Measurements from ENCODE around the gene FSIP2. TPM values are rescaled to one million over a fixed set of nuclear protein-coding genes. Genes with fewer than 3 reads are reported as not detected.

FSIP2 gene
- total and polyA plus RNA-seq, 2 donors (not counting 1 experiment from before 2014, with no cell fraction given) = 0.01 to 0.54 TPM

DNA sequence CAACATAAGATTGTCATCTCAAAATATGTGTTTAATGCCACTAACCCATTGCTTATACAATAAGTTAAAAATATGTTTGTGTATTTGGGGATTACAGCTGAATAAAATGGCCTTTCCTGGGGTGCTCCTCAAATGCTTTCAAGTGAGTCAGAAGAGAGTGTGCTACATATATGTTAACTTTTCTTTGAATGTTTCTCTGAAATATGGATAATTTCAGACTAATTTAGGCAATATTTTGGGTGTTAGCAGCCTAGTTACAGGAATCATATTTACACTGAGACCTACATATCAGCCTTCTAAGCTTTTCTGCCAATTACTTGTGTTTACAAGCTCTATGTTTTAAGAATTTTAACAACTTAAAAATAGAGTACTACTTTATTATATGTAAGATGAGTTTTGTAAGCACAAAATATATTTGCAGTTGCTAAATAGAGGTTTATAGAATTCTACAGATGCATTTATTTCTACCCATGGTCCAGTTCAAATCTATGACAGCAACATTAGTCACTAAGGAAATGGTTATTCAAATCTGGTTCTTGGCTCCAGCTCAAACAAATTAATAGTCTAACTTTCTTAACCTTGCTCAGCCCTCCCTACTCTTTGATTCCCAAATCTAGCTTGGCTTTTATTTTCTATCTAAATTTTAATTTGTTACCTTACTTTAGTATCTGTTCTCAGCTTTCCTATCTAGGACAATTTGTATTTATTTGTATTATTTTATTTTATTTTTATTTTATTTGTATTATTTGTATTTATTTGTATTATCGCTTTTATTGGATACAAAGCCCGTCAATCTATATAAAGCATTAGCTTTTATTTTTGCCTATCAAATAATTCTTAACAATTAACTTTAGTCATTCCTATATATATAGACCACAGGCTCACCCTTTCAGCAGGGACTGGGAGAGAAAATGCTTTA lies 48.9 kb downstream of the FSIP2 start:
- no peak for ATAC-seq (ENCODE audit: low read depth)
- TF ChIP-seq EZH2 (IDR thresholded peaks at IDR 0.05; ENCODE audit: borderline replicate concordance, insufficient read depth, low read depth, low read length, poor library complexity, severe bottlenecking) = no peak
- TF ChIP-seq, protein P1, sequence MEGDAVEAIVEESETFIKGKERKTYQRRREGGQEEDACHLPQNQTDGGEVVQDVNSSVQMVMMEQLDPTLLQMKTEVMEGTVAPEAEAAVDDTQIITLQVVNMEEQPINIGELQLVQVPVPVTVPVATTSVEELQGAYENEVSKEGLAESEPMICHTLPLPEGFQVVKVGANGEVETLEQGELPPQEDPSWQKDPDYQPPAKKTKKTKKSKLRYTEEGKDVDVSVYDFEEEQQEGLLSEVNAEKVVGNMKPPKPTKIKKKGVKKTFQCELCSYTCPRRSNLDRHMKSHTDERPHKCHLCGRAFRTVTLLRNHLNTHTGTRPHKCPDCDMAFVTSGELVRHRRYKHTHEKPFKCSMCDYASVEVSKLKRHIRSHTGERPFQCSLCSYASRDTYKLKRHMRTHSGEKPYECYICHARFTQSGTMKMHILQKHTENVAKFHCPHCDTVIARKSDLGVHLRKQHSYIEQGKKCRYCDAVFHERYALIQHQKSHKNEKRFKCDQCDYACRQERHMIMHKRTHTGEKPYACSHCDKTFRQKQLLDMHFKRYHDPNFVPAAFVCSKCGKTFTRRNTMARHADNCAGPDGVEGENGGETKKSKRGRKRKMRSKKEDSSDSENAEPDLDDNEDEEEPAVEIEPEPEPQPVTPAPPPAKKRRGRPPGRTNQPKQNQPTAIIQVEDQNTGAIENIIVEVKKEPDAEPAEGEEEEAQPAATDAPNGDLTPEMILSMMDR (IDR thresholded peaks at IDR 0.05) = no peak
- no peak overlapping the region for H3K4me3 ChIP-seq (ENCODE audit: control extremely low read depth in 1 of 5, extremely low read depth in 1 of 5, insufficient read depth in 1 of 5, low read depth in 2 of 5, low read length in 4 of 5)
- no peaks in the 10 kb centered on the region for H3K36me3 ChIP-seq (replicated peaks in 1 of 2; ENCODE audit: control extremely low read depth in 1 of 2, control insufficient read depth in 1 of 2, extremely low read depth in 1 of 2, insufficient read depth in 2 of 2, low read length in 1 of 2)
- H3K9me3 ChIP-seq (ENCODE audit: control extremely low read depth in 1 of 3, control insufficient read depth in 2 of 3, insufficient read depth in 1 of 3, low read length in 2 of 3) = no peaks in the 10 kb centered on the region
- POLR2A ChIA-PET = interaction anchor here (0.5 kb wide), 1 partner anchor 37 kb away, joined by 3 read pairs; no protein-coding TSS in a partner anchor
- H4K20me1 ChIP-seq (ENCODE audit: control insufficient read depth, insufficient read depth, low read length, poor library complexity, severe bottlenecking) = no peaks in the 10 kb centered on the region
- Mint-ChIP-seq H3K27me3 (no peaks in the 10 kb centered on the region), H3K27ac (no peak overlapping the region), H3K9me3 (ENCODE audit: insufficient read depth) (no peaks in the 10 kb centered on the region), H3K4me3 (no peak overlapping the region), H3K4me1 (no peaks in the 10 kb centered on the region)
- H3K4me1 ChIP-seq (ENCODE audit: control insufficient read depth in 2 of 2, insufficient read depth in 2 of 2, low read length in 2 of 2) = no peaks in the 10 kb centered on the region
- H3K27ac ChIP-seq (ENCODE audit: low read length in 2 of 2) = no peak overlapping the region
- no CpG with 5 or more reads among the region's 2 CpGs for WGBS (ENCODE audit: insufficient coverage)
- no peak overlapping the region for H2AFZ ChIP-seq (ENCODE audit: insufficient read depth, low read depth, low read length, poor library complexity, severe bottlenecking)
- no peaks in the 10 kb centered on the region for H3K27me3 ChIP-seq (replicated peaks in 1 of 4; ENCODE audit: control extremely low read depth in 1 of 4, control insufficient read depth in 3 of 4, insufficient read depth in 4 of 4, low read length in 3 of 4)
- no peak overlapping the region for H3K9ac ChIP-seq (ENCODE audit: low read length)
- intact Hi-C loops (cut with micrococcal nuclease) = no loop called here
- no peaks in the 10 kb centered on the region for H3K79me2 ChIP-seq (ENCODE audit: control insufficient read depth, insufficient read depth, low read length)
- CTCF ChIA-PET = no interaction called here
- no peak for DNase-seq
- no peak overlapping the region for H3K4me2 ChIP-seq (replicated peaks; ENCODE audit: low read depth, low read length, poor library complexity, severe bottlenecking)

DNA sequence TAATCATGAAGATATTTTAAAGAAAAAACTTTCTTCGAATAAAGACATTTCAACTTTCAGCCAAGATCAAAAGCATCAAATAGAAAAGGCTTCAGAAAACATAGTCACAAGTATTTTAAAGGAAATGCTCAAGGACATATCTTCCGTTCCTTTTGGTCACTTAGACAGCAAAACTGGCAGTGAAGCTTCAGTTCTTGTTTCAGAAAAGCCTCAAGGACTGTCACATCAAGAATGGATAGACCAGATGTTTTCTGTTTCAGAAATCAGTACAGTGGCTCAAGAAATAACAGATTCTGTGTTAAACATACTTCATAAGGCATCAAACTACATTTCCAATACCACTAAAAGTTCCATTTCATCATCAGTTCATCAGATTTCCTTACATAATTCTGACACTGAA lies 51.8 kb downstream of the FSIP2 start:
- Histone ChIP-seq H3K36me3 (replicated peaks in 1 of 2; ENCODE audit: control extremely low read depth in 1 of 2, control insufficient read depth in 1 of 2, extremely low read depth in 1 of 2, insufficient read depth in 2 of 2, low read length in 1 of 2) (no peaks in the 10 kb centered on the region), H3K79me2 (ENCODE audit: control insufficient read depth, insufficient read depth, low read length) (no peaks in the 10 kb centered on the region), H3K27me3 (replicated peaks in 1 of 4; ENCODE audit: control extremely low read depth in 1 of 4, control insufficient read depth in 3 of 4, insufficient read depth in 4 of 4, low read length in 3 of 4) (no peaks in the 10 kb centered on the region), H3K4me2 (replicated peaks; ENCODE audit: low read depth, low read length, poor library complexity, severe bottlenecking) (no peak overlapping the region), H3K9ac (ENCODE audit: low read length) (no peak overlapping the region), H3K27ac (ENCODE audit: low read length in 2 of 2) (no peak overlapping the region), H3K4me1 (ENCODE audit: control insufficient read depth in 2 of 2, insufficient read depth in 2 of 2, low read length in 2 of 2) (no peaks in the 10 kb centered on the region), H2AFZ (ENCODE audit: insufficient read depth, low read depth, low read length, poor library complexity, severe bottlenecking) (no peak overlapping the region), H4K20me1 (ENCODE audit: control insufficient read depth, insufficient read depth, low read length, poor library complexity, severe bottlenecking) (no peaks in the 10 kb centered on the region), H3K4me3 (ENCODE audit: control extremely low read depth in 1 of 5, extremely low read depth in 1 of 5, insufficient read depth in 1 of 5, low read depth in 2 of 5, low read length in 4 of 5) (no peak overlapping the region), H3K9me3 (ENCODE audit: control extremely low read depth in 1 of 3, control insufficient read depth in 2 of 3, insufficient read depth in 1 of 3, low read length in 2 of 3) (no peaks in the 10 kb centered on the region)
- ChIA-PET POLR2A (no interaction called here), CTCF (no interaction called here)
- WGBS (ENCODE audit: insufficient coverage) = 89% methylated on average over 1 of the region's 2 CpGs
- Mint-ChIP-seq H3K27me3 (no peaks in the 10 kb centered on the region), H3K27ac (no peak overlapping the region), H3K4me3 (no peak overlapping the region), H3K9me3 (ENCODE audit: insufficient read depth) (no peaks in the 10 kb centered on the region), H3K4me1 (no peaks in the 10 kb centered on the region)
- intact Hi-C loops (cut with micrococcal nuclease) = no loop called here
- ATAC-seq (ENCODE audit: low read depth) (no peak), DNase-seq (no peak)
- TF ChIP-seq, protein P1 (IDR thresholded peaks at IDR 0.05) = no peak

Data from B cell (primary cell).